GM19351 (cell line): Measurements from ENCODE around the gene STYXL2.
A peak's percentile ranks its signal among the peaks of the same experiment; 100 is the strongest.

ENCODE experiments used
- ATAC-seq: cut with Tn5 transposase; IDR thresholded peaks from one replicate; pipeline ENCODE4 v1.9.1; 2021; ENCODE audit warnings: mild to moderate bottlenecking, moderate library complexity; ENCODE audit not compliant: unreplicated experiment

The STYXL2 gene

GRCh38 chr1:167093846-167094516 lies at the start of gene STYXL2:
Gene STYXL2, plus strand, starts transcription at chr1:167094075. Its CDS starts 775 bp downstream, at chr1:167094850.
- ATAC-seq: no peak

GRCh38 chr1:167051907-167052306 lies 42.0 kb upstream of the STYXL2 start:
- ATAC-seq: no peak

- no peak for ATAC-seq
Observed at GRCh38 chr1:167052389-167052788, 41.5 kb upstream of the STYXL2 start.

DNA sequence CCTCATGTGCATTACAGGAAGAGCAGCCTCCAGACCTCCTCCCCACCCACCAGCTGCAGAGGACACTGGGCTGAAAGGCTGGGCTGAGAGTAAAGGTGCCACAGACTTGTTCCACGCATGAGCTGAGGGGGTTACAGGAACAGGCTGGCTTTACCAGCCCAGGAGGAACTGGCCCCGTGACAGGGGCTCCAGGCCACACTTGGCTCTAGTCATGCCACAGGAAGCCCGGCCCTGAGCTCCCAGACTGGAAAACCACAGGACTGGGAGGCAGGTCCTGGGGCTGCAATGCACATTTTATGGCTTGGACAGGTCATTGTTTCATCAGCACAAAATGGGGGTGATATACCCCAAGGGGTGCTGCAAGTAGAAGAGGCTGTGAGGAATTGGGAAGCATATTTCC lies 39.3 kb upstream of the STYXL2 start:
- no peak for ATAC-seq

- no peak for ATAC-seq
Observed at GRCh38 chr1:167054946-167055630, 38.8 kb upstream of the STYXL2 start.

DNA sequence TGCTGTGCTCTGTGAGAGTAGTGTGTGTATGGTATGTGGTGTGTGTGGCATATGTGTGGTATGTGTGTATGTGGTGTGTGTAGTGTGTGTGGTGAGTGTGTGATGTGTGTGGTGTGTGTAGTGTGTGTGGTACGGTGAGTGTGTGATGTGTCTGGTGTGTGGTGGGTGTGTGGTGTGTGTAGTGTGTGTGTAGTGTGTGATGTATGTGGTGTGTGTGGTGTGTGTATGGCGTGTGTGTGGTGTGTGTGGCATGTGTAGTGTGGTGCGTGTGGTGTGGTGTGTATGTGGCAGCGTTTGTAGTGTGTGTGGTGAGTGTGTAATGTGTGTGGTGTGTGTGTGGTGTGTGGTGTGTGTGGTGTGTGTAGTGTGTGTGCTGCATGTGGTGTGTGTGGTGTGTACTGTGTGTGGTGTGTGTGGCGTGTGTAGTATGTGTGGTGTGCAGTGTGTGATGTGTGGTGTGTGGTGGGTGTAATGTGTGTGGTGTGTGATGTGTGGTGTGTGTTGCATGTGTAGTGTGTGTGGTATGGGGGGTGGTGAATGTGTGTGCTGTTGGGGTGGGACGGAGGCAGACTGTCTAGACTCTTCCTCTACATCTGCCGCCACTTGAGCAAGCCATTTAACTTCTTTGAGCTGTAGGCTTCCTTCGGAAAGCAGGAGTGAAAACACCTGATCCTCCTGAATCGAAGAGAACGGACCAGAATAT lies 37.2 kb upstream of the STYXL2 start:
- no peak for ATAC-seq

GRCh38 chr1:167057241-167057688 lies 36.6 kb upstream of the STYXL2 start:
- ATAC-seq: peak; percentile 78

GRCh38 chr1:167059045-167059808 lies 34.6 kb upstream of the STYXL2 start:
- peak; percentile 45 for ATAC-seq

GRCh38 chr1:167059809-167060107 lies 34.1 kb upstream of the STYXL2 start:
- no peak for ATAC-seq

DNA sequence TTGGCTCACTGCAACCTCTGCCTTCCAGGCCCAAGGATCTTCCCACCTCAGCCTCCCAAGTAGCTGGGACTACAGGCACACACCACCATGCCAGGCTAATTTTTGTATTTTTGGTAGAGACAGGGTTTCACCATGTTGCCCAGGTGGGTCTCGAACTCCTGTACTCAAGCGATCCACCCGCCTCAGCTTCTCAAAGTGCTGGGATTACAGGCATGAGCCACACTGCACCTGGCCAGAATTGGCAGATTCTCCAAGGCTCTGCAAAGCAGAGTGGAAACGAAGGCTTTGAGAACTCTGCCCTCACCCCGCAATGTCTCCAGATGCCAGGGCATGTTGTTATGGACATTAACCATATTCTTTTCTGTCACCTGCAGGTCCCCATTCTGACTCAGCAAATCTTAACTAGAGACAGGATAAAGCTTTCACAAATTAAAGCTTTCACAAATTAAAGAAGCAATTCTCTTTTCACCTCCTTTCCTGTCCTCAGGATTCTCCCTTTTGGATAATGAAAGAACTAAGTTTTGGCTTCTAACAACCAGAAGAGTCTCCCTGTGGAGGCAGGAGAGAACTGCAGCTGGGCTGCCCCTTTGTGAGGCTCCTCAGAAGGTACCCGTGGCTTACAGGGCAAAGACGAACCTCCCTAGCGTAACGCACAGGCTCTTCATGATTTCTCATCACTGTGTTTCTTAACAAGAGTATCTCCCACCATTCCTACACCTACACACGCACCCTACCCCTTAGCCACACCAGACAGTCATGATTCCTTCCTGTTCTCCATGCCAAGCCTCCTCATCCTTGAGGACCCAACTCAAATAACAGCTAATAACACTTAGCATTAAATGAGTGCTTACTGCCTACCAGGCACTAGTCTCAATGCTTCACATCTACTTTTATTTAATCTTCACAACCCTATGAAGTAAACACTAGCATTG lies 33.5 kb upstream of the STYXL2 start:
- no peak for ATAC-seq

- no peak for ATAC-seq
Observed at GRCh38 chr1:167061073-167061464, 32.8 kb upstream of the STYXL2 start.

- no peak for ATAC-seq
Observed at GRCh38 chr1:167064621-167065020, 29.3 kb upstream of the STYXL2 start.

DNA sequence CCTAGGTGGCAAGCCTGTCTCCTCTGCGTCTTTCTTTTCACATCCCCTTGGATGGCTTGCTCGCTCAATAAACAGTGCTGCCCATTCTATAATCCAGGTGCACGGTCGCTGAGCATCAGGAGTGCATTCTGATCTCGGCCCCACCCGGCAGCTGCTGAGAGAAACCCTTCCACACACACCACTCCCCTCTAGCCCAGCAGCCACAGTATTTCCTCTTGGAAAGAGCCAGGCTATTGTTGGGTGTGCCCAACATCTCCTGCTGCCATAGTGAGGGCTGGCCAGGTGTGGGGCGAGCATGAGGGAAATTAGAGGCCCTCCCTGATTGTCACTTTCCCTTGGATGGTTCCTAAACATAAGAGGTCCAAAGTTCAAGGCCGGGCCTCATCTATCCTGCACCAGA lies 28.4 kb upstream of the STYXL2 start:
- no peak for ATAC-seq

- ATAC-seq: peak; percentile 92
Observed at GRCh38 chr1:167066333-167067122, 27.3 kb upstream of the STYXL2 start.

GRCh38 chr1:167067904-167068303 lies 26.0 kb upstream of the STYXL2 start:
- no peak for ATAC-seq

DNA sequence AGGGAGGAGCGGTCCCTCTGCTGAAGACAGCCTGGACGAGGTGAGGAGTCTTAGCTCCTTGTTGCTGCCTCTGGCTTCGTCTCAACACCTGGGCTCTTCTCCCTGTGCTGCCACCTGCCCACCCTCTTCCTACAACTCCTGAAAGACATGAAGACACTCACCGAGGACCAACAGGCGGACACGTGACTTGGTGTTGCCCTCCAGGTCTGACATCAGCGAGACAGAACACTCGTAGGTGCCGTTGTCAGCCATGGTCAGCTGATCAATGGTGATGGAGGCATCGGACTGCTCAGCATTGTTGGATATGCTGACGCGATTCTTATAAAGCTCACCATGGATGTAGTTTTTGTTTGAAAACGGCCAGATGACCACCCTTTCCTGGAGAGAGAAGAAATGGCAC lies 25.1 kb upstream of the STYXL2 start:
- no peak for ATAC-seq

GRCh38 chr1:167071286-167071685 lies 22.6 kb upstream of the STYXL2 start:
- ATAC-seq: no peak

DNA sequence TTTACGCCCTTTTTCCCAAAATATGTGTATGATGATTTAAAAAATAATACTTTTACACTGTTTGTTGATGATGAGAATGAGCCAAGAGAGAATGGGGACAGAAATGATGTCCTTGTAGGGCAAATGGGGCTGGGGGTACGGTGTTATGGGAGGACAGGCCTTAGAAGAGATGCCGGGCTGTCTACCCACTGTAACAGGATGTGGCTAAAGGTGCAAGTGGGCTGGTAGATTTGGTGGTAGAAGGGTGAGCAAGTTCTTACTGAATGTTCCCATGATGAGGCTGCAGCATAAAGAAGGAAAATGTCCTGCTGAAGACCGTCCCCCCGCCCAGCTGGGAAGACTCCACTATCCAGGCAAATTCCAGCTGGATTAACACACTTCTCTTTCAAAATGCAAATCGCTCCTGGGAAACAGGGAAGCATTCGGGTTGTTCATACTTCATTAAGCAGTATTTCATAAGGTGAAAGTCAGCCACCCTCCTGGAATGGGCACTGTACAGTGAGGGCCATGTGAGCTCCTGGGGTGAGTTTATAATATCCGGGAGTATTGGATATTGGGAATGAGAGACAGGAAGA lies 17.7 kb upstream of the STYXL2 start:
- ATAC-seq: no peak
